Measurements from ENCODE around the gene P4HA3.

P4HA3 gene

GRCh38 chr11:74311352-74311926, at the start of gene P4HA3:
Gene P4HA3, minus strand, starts transcription at chr11:74311640. Its CDS starts 29 bp downstream, at chr11:74311611.
- ChIA-PET CTCF (interaction anchor here (2.3 kb wide), 1 partner anchor 10 kb away, joined by 6 read pairs; no protein-coding TSS in a partner anchor), POLR2A (no interaction called here)
- TF ChIP-seq L3MBTL2 (conservative IDR thresholded peaks at IDR 0.05): peak; percentile 82
- TF ChIP-seq ZNF384 (IDR thresholded peaks at IDR 0.05): no peak
- no peak for TF ChIP-seq SUZ12 (IDR thresholded peaks at IDR 0.05)
- no peak for TF ChIP-seq FOXM1 (IDR thresholded peaks at IDR 0.05; ENCODE audit: borderline replicate concordance)
- TF ChIP-seq FOXK2 (IDR thresholded peaks at IDR 0.05): no peak
- no peak for TF ChIP-seq BHLHE40 (IDR thresholded peaks at IDR 0.05; ENCODE audit: borderline replicate concordance)
- no peak for TF ChIP-seq ARNT (IDR thresholded peaks at IDR 0.05)
- no peak for TF ChIP-seq CTBP1 (IDR thresholded peaks at IDR 0.05; ENCODE audit: borderline replicate concordance)
- TF ChIP-seq NFRKB (IDR thresholded peaks at IDR 0.05): no peak
- DNase-seq (ENCODE audit: extremely low spot score): peak; percentile 90

GRCh38 chr11:74357449-74357848, 46.0 kb upstream of the P4HA3 start:
- ChIA-PET POLR2A (no interaction called here), CTCF (no interaction called here)
- TF ChIP-seq L3MBTL2 (conservative IDR thresholded peaks at IDR 0.05) (no peak), FOXA1 (IDR thresholded peaks at IDR 0.05) (no peak), SUZ12 (IDR thresholded peaks at IDR 0.05) (no peak), PKNOX1 (IDR thresholded peaks at IDR 0.05) (no peak), HDGF (IDR thresholded peaks at IDR 0.05; ENCODE audit: borderline replicate concordance) (no peak)
- no peak for DNase-seq (ENCODE audit: extremely low spot score)

GRCh38 chr11:74355626-74356025, 44.2 kb upstream of the P4HA3 start:
- POLR2A ChIA-PET: no interaction called here
- no peak for DNase-seq (ENCODE audit: extremely low spot score)

DNA sequence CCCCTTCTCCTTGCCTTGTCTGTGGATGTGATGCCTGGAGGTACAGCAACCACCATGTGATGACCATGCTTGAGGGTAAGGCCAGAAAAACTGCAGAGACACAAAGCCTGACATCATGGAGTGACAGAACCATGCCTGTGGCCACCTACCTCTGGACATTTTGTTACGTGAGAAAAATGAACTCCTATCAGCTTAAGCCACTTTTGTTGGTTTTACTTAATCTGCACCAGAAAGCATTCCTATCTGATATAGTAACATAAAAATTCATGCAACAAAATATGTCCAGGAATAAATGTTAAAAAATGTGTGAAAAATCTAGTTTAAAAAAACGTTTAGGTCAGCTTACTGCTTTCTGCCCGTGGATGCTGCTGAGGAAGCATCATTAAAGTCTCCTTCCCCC, 42.6 kb upstream of the P4HA3 start:
- no peak for TF ChIP-seq L3MBTL2 (conservative IDR thresholded peaks at IDR 0.05)
- TF ChIP-seq ARNT (IDR thresholded peaks at IDR 0.05): no peak
- TF ChIP-seq SUZ12 (IDR thresholded peaks at IDR 0.05): no peak
- no peak for TF ChIP-seq FOXM1 (IDR thresholded peaks at IDR 0.05; ENCODE audit: borderline replicate concordance)
- no peak for TF ChIP-seq HDGF (IDR thresholded peaks at IDR 0.05; ENCODE audit: borderline replicate concordance)
- TF ChIP-seq FOXK2 (IDR thresholded peaks at IDR 0.05): no peak
- TF ChIP-seq PKNOX1 (IDR thresholded peaks at IDR 0.05): no peak
- no peak for TF ChIP-seq BHLHE40 (IDR thresholded peaks at IDR 0.05; ENCODE audit: borderline replicate concordance)
- no peak for TF ChIP-seq ZNF384 (IDR thresholded peaks at IDR 0.05)
- TF ChIP-seq NFRKB (IDR thresholded peaks at IDR 0.05): no peak
- ChIA-PET CTCF (no interaction called here), POLR2A (no interaction called here)
- DNase-seq (ENCODE audit: extremely low spot score): no peak

More at GRCh38 chr11:74355626-74356025, 44.2 kb upstream of the P4HA3 start:
- TF ChIP-seq LEF1 (IDR thresholded peaks at IDR 0.05; ENCODE audit: borderline replicate concordance) (no peak), NFRKB (IDR thresholded peaks at IDR 0.05) (no peak), L3MBTL2 (conservative IDR thresholded peaks at IDR 0.05) (no peak), SP1 (IDR thresholded peaks at IDR 0.05) (no peak), HDGF (IDR thresholded peaks at IDR 0.05; ENCODE audit: borderline replicate concordance) (no peak), BHLHE40 (IDR thresholded peaks at IDR 0.05; ENCODE audit: borderline replicate concordance) (no peak), TARDBP (IDR thresholded peaks at IDR 0.05) (no peak), FOXK2 (IDR thresholded peaks at IDR 0.05) (no peak), ZNF384 (IDR thresholded peaks at IDR 0.05) (no peak), ARNT (IDR thresholded peaks at IDR 0.05) (no peak), PKNOX1 (IDR thresholded peaks at IDR 0.05) (no peak), FOXM1 (IDR thresholded peaks at IDR 0.05; ENCODE audit: borderline replicate concordance) (no peak), CTBP1 (IDR thresholded peaks at IDR 0.05; ENCODE audit: borderline replicate concordance) (no peak), SUZ12 (IDR thresholded peaks at IDR 0.05) (no peak), FOXA1 (IDR thresholded peaks at IDR 0.05) (no peak)
- CTCF ChIA-PET: interaction anchor here (0.7 to 0.9 kb wide), 2 partner anchors 11 to 33 kb away, joined by 3 to 6 read pairs; no protein-coding TSS in a partner anchor

- no peak for TF ChIP-seq BHLHE40 (IDR thresholded peaks at IDR 0.05; ENCODE audit: borderline replicate concordance)
- TF ChIP-seq ELF4 (IDR thresholded peaks at IDR 0.05): no peak
- no peak for TF ChIP-seq NFRKB (IDR thresholded peaks at IDR 0.05)
- no peak for TF ChIP-seq PKNOX1 (IDR thresholded peaks at IDR 0.05)
- no peak for TF ChIP-seq ZNF384 (IDR thresholded peaks at IDR 0.05)
- TF ChIP-seq LEF1 (IDR thresholded peaks at IDR 0.05; ENCODE audit: borderline replicate concordance): no peak
- TF ChIP-seq SP1 (IDR thresholded peaks at IDR 0.05): no peak
- no peak for TF ChIP-seq SUZ12 (IDR thresholded peaks at IDR 0.05)
- no peak for TF ChIP-seq L3MBTL2 (conservative IDR thresholded peaks at IDR 0.05)
- TF ChIP-seq TARDBP (IDR thresholded peaks at IDR 0.05): no peak
- no peak for TF ChIP-seq HDGF (IDR thresholded peaks at IDR 0.05; ENCODE audit: borderline replicate concordance)
- no peak for TF ChIP-seq FOXM1 (IDR thresholded peaks at IDR 0.05; ENCODE audit: borderline replicate concordance)
- TF ChIP-seq CTBP1 (IDR thresholded peaks at IDR 0.05; ENCODE audit: borderline replicate concordance): no peak
- TF ChIP-seq FOXA1 (IDR thresholded peaks at IDR 0.05): no peak
- no peak for TF ChIP-seq ARNT (IDR thresholded peaks at IDR 0.05)
- no peak for TF ChIP-seq FOXK2 (IDR thresholded peaks at IDR 0.05)
- POLR2A ChIA-PET: no interaction called here
- no peak for DNase-seq (ENCODE audit: extremely low spot score)
- CTCF ChIA-PET: no interaction called here
Measured at GRCh38 chr11:74347381-74347780, 35.9 kb upstream of the P4HA3 start.
